HG02588 (cell line): ENCODE results near the gene TMEM123.

ENCODE experiments used
- ATAC-seq: cut with Tn5 transposase; IDR thresholded peaks from one replicate; pipeline ENCODE4 v1.9.1; 2021; ENCODE audit warnings: mild to moderate bottlenecking, moderate library complexity; ENCODE audit not compliant: unreplicated experiment

The TMEM123 gene

GRCh38 chr11:102472127-102472526, 19.6 kb upstream of the TMEM123 start:
- no peak for ATAC-seq

- ATAC-seq = no peak
These were observed 18.9 kb upstream of the TMEM123 start for GRCh38 chr11:102471474-102471873.

- ATAC-seq = no peak
These were observed 17.7 kb upstream of the TMEM123 start for GRCh38 chr11:102470251-102470650.

GRCh38 chr11:102469196-102469821, 16.7 kb upstream of the TMEM123 start:
- ATAC-seq = no peak

- no peak for ATAC-seq
These were observed 16.1 kb upstream of the TMEM123 start for GRCh38 chr11:102468616-102469195.

- no peak for ATAC-seq
These were observed 15.5 kb upstream of the TMEM123 start for GRCh38 chr11:102467853-102468580.

GRCh38 chr11:102467080-102467708, 14.6 kb upstream of the TMEM123 start:
- no peak for ATAC-seq

- no peak for ATAC-seq
These were observed 13.1 kb upstream of the TMEM123 start for GRCh38 chr11:102465696-102466095.

- ATAC-seq = peak; percentile 58
These were observed 12.4 kb upstream of the TMEM123 start for GRCh38 chr11:102464859-102465500.

- no peak for ATAC-seq
These were observed 11.5 kb upstream of the TMEM123 start for GRCh38 chr11:102464037-102464436.

GRCh38 chr11:102462610-102463009, 10.0 kb upstream of the TMEM123 start:
- ATAC-seq = no peak

GRCh38 chr11:102459393-102459792, 6.8 kb upstream of the TMEM123 start:
- peak; percentile 58 for ATAC-seq

GRCh38 chr11:102458548-102458947, 6.0 kb upstream of the TMEM123 start:
- ATAC-seq = no peak

- no peak for ATAC-seq
These were observed 5.3 kb upstream of the TMEM123 start for GRCh38 chr11:102457865-102458264.

- no peak for ATAC-seq
These were observed 4.6 kb upstream of the TMEM123 start for GRCh38 chr11:102457056-102457677.

- no peak for ATAC-seq
These were observed 3.8 kb upstream of the TMEM123 start for GRCh38 chr11:102456381-102456780.

GRCh38 chr11:102453921-102454320, 1.4 kb upstream of the TMEM123 start:
- no peak for ATAC-seq

- ATAC-seq = no peak
These were observed 734 bp upstream of the TMEM123 start for GRCh38 chr11:102453302-102453695.

GRCh38 chr11:102451681-102452460, 694 bp downstream of the TMEM123 start:
- ATAC-seq = peak; percentile 61

- no peak for ATAC-seq
These were observed 1.4 kb downstream of the TMEM123 start for GRCh38 chr11:102451041-102451680.
